IMR-90 (cell line): ENCODE results near the gene HOOK1. TPM values are rescaled to one million over a fixed set of nuclear protein-coding genes. Genes with fewer than 3 reads are reported as not detected.
A peak's percentile ranks its signal among the peaks of the same experiment; 100 is the strongest.

ENCODE experiments used
- ATAC-seq: fragments of 200-7000 bp; cut with Tn5 transposase; 2 replicates; pipeline ENCODE4 v1.9.1; 2020; ENCODE audit warnings: low read depth, mild to moderate bottlenecking, moderate library complexity
- BruUV-seq: library from RNA; stranded (reverse); fragments of 400-500 nt; replicated peaks from 2 replicates; lab custom pipeline; 2021; lab: Mats Ljungman, UMichigan
- CTCF ChIA-PET: fragments of 300-600 bp; formaldehyde crosslinking; extraction: SDS; loops from one replicate; lab custom pipeline; 2021; ENCODE audit warnings: antibody characterized with exemption; lab: Yijun Ruan, JAX
- POLR2A ChIA-PET: fragments of 300-600 bp; sonication (Branson Sonifier 250); formaldehyde crosslinking; loops from one replicate; lab custom pipeline; 2022; ENCODE audit warnings: antibody characterized with exemption; ENCODE audit not compliant: unreplicated experiment; lab: Charles Lee
- DNase-seq: peaks from one replicate; pipeline ENCODE4 v3.0.0; 2013
- H2AFZ ChIP-seq: replicated peaks from 2 replicates; pipeline ENCODE3; 2013; ENCODE audit warnings: low read length, mild to moderate bottlenecking; ENCODE audit not compliant: poor library complexity
- H2AK5ac ChIP-seq: 2 replicates; pipeline ENCODE4 v1.6.1; 2013; ENCODE audit warnings: low read depth, low read length, inconsistent platforms
- H2AK9ac ChIP-seq: replicated peaks from 2 replicates; pipeline ENCODE3; 2013; ENCODE audit warnings: mild to moderate bottlenecking, low read depth, low read length, moderate library complexity; ENCODE audit not compliant: poor library complexity
- H2BK120ac ChIP-seq: 2 replicates; pipeline ENCODE4 v1.6.1; 2013; ENCODE audit warnings: low read depth, low read length, inconsistent platforms
- H2BK15ac ChIP-seq: 3 replicates; pipeline ENCODE4 v1.6.1; 2013; ENCODE audit warnings: low read depth, low read length, inconsistent platforms
- H2BK20ac ChIP-seq: 2 replicates; pipeline ENCODE4 v1.6.1; 2013; ENCODE audit warnings: low read depth, mild to moderate bottlenecking, inconsistent platforms, low read length, moderate library complexity
- H2BK5ac ChIP-seq: 2 replicates; pipeline ENCODE4 v1.6.1; 2013; ENCODE audit warnings: mild to moderate bottlenecking, low read depth, low read length, inconsistent platforms; ENCODE audit not compliant: poor library complexity, severe bottlenecking
- H3K14ac ChIP-seq: replicated peaks from 2 replicates; pipeline ENCODE4 v1.6.1; 2013; ENCODE audit warnings: low read depth, low read length, inconsistent platforms
- H3K18ac ChIP-seq: 2 replicates; pipeline ENCODE4 v1.6.1; 2013; ENCODE audit warnings: low read depth, low read length, control low read depth
- H3K23ac ChIP-seq: 2 replicates; pipeline ENCODE4 v1.6.1; 2013; ENCODE audit warnings: low read depth, low read length, inconsistent platforms
- H3K27ac ChIP-seq: 2 replicates; pipeline ENCODE4 v1.5.1; 2013; ENCODE audit warnings: mild to moderate bottlenecking, control low read depth, low read length; ENCODE audit not compliant: insufficient read depth
- H3K27me3 ChIP-seq: 2 replicates; pipeline ENCODE4 v1.6.1; 2013; ENCODE audit warnings: low read length; ENCODE audit not compliant: control insufficient read depth, insufficient read depth
- H3K36me3 ChIP-seq: 2 replicates; pipeline ENCODE4 v1.6.1; 2013; ENCODE audit warnings: low read length, mixed read lengths; ENCODE audit not compliant: control insufficient read depth, insufficient read depth
- H3K4ac ChIP-seq: 2 replicates; pipeline ENCODE4 v1.6.1; 2013; ENCODE audit warnings: low read depth, low read length, inconsistent platforms
- H3K4me1 ChIP-seq: 2 replicates; pipeline ENCODE4 v1.6.1; 2013; ENCODE audit warnings: low read length, mixed read lengths; ENCODE audit not compliant: control insufficient read depth, insufficient read depth
- H3K4me2 ChIP-seq: 2 replicates; pipeline ENCODE4 v1.6.1; 2013; ENCODE audit warnings: low read depth, mild to moderate bottlenecking, control low read depth, low read length, moderate library complexity
- H3K4me3 ChIP-seq: 2 replicates; pipeline ENCODE4 v1.5.1; 2013; ENCODE audit warnings: low read depth, mild to moderate bottlenecking, control low read depth, low read length, moderate library complexity; ENCODE audit not compliant: insufficient read depth
- H3K56ac ChIP-seq: 2 replicates; pipeline ENCODE4 v1.6.1; 2013; ENCODE audit warnings: low read length, inconsistent platforms; ENCODE audit not compliant: insufficient read depth; ENCODE audit errors: extremely low read depth
- H3K79me1 ChIP-seq, 2 experiments: 2 replicates each; pipeline ENCODE4 v1.6.1; 2013; ENCODE audit warnings: low read length in 2 of 2, inconsistent platforms in 1 of 2, low read depth in 1 of 2
- H3K9ac ChIP-seq: 2 replicates; pipeline ENCODE4 v1.6.1; 2013; ENCODE audit warnings: low read depth, low read length, control low read depth
- H3K9me1 ChIP-seq: 2 replicates; pipeline ENCODE4 v1.6.1; 2013; ENCODE audit warnings: low read length, inconsistent platforms; ENCODE audit not compliant: insufficient read depth
- H3K9me3 ChIP-seq: 2 replicates; pipeline ENCODE4 v1.6.1; 2013; ENCODE audit warnings: low read length; ENCODE audit not compliant: control insufficient read depth, insufficient read depth
- H4K20me1 ChIP-seq: 2 replicates; pipeline ENCODE4 v1.6.1; 2013; ENCODE audit warnings: low read length, inconsistent platforms; ENCODE audit not compliant: insufficient read depth
- H4K5ac ChIP-seq: 2 replicates; pipeline ENCODE4 v1.6.1; 2013; ENCODE audit warnings: mild to moderate bottlenecking, low read depth, low read length, control low read depth
- H4K8ac ChIP-seq, 2 experiments: 2 replicates each; pipeline ENCODE4 v1.6.1; 2013; ENCODE audit warnings: low read depth in 2 of 2, low read length in 2 of 2, control low read depth in 1 of 2, inconsistent platforms in 1 of 2
- H4K91ac ChIP-seq: 2 replicates; pipeline ENCODE4 v1.6.1; 2013; ENCODE audit warnings: low read depth, low read length, inconsistent platforms; ENCODE audit not compliant: insufficient read depth
- BHLHE40 ChIP-seq: fragments of 150-350 bp; IDR thresholded peaks from 2 replicates; pipeline ENCODE4 v1.6.1; 2016; ENCODE audit warnings: mild to moderate bottlenecking, low read depth, low read length
- CEBPB ChIP-seq: IDR thresholded peaks from 2 replicates; pipeline ENCODE4 v1.6.1; 2012; ENCODE audit warnings: low read depth, low read length, improper control_type of control experiment
- CHD1 ChIP-seq: IDR thresholded peaks from 2 replicates; pipeline ENCODE4 v1.6.1; 2012; ENCODE audit warnings: low read depth, low read length, improper control_type of control experiment
- FOS ChIP-seq: fragments of 150-350 bp; IDR thresholded peaks from 2 replicates; pipeline ENCODE4 v1.6.1; 2016; ENCODE audit warnings: low read depth, low read length
- MAFK ChIP-seq: IDR thresholded peaks from 2 replicates; pipeline ENCODE4 v1.6.1; 2012; ENCODE audit warnings: low read depth, low read length, improper control_type of control experiment
- MAZ ChIP-seq: IDR thresholded peaks from 2 replicates; pipeline ENCODE4 v1.6.1; 2012; ENCODE audit warnings: low read depth, mild to moderate bottlenecking, low read length, improper control_type of control experiment, moderate library complexity, borderline replicate concordance
- MXI1 ChIP-seq: IDR thresholded peaks from 2 replicates; pipeline ENCODE4 v1.6.1; 2012; ENCODE audit warnings: low read depth, mild to moderate bottlenecking, low read length, moderate library complexity, borderline replicate concordance
- NFE2L2 ChIP-seq: fragments of 150-350 bp; IDR thresholded peaks from 2 replicates; pipeline ENCODE4 v1.6.1; 2016; ENCODE audit warnings: low read depth, mild to moderate bottlenecking, low read length
- POLR2A ChIP-seq: IDR thresholded peaks from 2 replicates; pipeline ENCODE4 v1.6.1; 2012; ENCODE audit warnings: mild to moderate bottlenecking, low read depth, low read length
- RAD21 ChIP-seq: IDR thresholded peaks from 2 replicates; pipeline ENCODE4 v1.6.1; 2012; ENCODE audit warnings: low read length, improper control_type of control experiment
- RCOR1 ChIP-seq: IDR thresholded peaks from 2 replicates; pipeline ENCODE4 v1.6.1; 2012; ENCODE audit warnings: mild to moderate bottlenecking, low read length, improper control_type of control experiment; ENCODE audit not compliant: insufficient replicate concordance
- RFX5 ChIP-seq: IDR thresholded peaks from 2 replicates; pipeline ENCODE4 v1.8.0; 2012; ENCODE audit warnings: low read depth, mild to moderate bottlenecking, low read length, moderate library complexity
- SMC3 ChIP-seq: fragments of 150-350 bp; IDR thresholded peaks from 2 replicates; pipeline ENCODE4 v1.6.1; 2016; ENCODE audit warnings: low read depth, mild to moderate bottlenecking, antibody characterized with exemption, low read length, moderate library complexity
- whole genome bisulfite sequencing, 2 experiments: methylation state at CpG; one replicate each; pipeline versions ENCODE4 v1.1.5 to v1.1.7; 2013; ENCODE audit warnings: missing lambda C conversion rate in 2 of 2; ENCODE audit not compliant: insufficient read length in 1 of 2; ENCODE audit errors: extremely low coverage in 2 of 2; 5-methylcytosine and 5-hydroxymethylcytosine counted together
- dilution Hi-C: fragments of 300-500 bp; cut with HindIII; formaldehyde crosslinking; loops from one replicate; pipeline ENCODE4 v1.14.3; 2018; ENCODE audit warnings: low sequenced_read_pairs; ENCODE audit not compliant: unreplicated experiment
- in situ Hi-C: fragments of 300-500 bp; cut with MboI; formaldehyde crosslinking; loops from 3 replicates; pipeline ENCODE4 v1.14.3; 2019; ENCODE audit warnings: low sequenced_read_pairs, inconsistent platforms, mixed read lengths
- intact Hi-C: fragments of 100-400 bp; cut with micrococcal nuclease; formaldehyde crosslinking; loops from 2 replicates; pipeline ENCODE4 v1.10.0; 2022
- polyA plus RNA-seq, 3 experiments: library from polyadenylated mRNA; depleted of rRNA; stranded (reverse); fragments of >200 nt; gene quantifications; 2 replicates each; pipeline ENCODE4 v1.2.3, GENCODE V29; 2012; ENCODE audit warnings: low replicate concordance in 1 of 3
- total RNA-seq: library from RNA; depleted of rRNA; stranded (reverse); fragments of >200 nt; gene quantifications from 2 replicates; pipeline ENCODE4 v1.2.3, GENCODE V29; 2012
- TF ChIP-seq, protein P1 (sequence below): conservative IDR thresholded peaks from 2 replicates; pipeline ENCODE4 v1.5.1; 2012; ENCODE audit warnings: mild to moderate bottlenecking, low read depth, low read length, improper control_type of control experiment
- TF ChIP-seq, protein P2 (sequence below): fragments of 150-350 bp; IDR thresholded peaks from 2 replicates; pipeline ENCODE4 v1.6.1; 2017; ENCODE audit warnings: mild to moderate bottlenecking, antibody characterized with exemption, low read length, low read depth
- TF ChIP-seq, protein P3 (sequence below): fragments of 150-350 bp; IDR thresholded peaks from 2 replicates; pipeline ENCODE4 v1.6.1; 2016; ENCODE audit warnings: low read depth, mild to moderate bottlenecking, low read length, moderate library complexity, borderline replicate concordance

HOOK1 gene
- total and polyA plus RNA-seq, 2 of the 4 experiments (the other 2 are of a cell fraction), result not detected

DNA sequence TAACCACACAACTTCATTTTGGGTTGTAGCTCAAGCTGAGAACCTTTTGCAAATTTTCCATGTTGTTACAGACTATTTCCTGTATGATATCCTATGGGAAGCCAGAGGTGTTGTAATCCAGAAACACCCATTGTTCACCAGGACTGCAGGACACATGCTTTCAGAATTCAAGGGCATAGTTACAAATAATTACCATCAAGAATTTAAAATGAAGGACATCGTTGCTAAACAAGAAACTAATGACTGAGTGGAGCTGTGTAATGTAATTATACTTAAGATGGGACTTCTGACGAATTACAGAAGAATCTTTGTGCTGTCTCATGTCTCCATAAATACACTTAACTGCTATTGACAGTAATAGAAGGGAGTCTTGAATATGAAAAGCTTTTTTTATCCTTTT, 47.6 kb upstream of the HOOK1 start:
- Histone ChIP-seq H4K91ac (no peak overlapping the region), H3K27me3 (no peaks in the 10 kb centered on the region), H3K27ac (no peak overlapping the region), H3K36me3 (no peaks in the 10 kb centered on the region), H2BK15ac (no peak overlapping the region), H3K9me1 (no peaks in the 10 kb centered on the region), H2AK5ac (no peak overlapping the region), H2AFZ (no peak overlapping the region), H4K20me1 (no peaks in the 10 kb centered on the region), H3K4me1 (0 out of 2 replicates have a peak, but pooled peaks cover 2% of the 10 kb centered on the region), H2AK9ac (no peak overlapping the region), H2BK20ac (no peak overlapping the region), H3K9me3 (no peaks in the 10 kb centered on the region), H3K56ac (no peak overlapping the region), H3K23ac (no peak overlapping the region), H4K8ac (no peak overlapping the region), H3K4me2 (no peak overlapping the region), H2BK120ac (no peak overlapping the region), H3K4ac (no peak overlapping the region), H3K9ac (no peak overlapping the region), H3K18ac (no peak overlapping the region), H3K4me3 (no peak overlapping the region), H3K14ac (0 out of 2 replicates have a peak overlapping the region, but pooled peaks have one; percentile 11), H4K5ac (no peak overlapping the region), H3K79me1 (no peaks in the 10 kb centered on the region), H2BK5ac (no peak overlapping the region)
- in situ Hi-C loops, result loop anchor here (25.0 kb wide), 1 partner anchor 1255 kb away; no protein-coding TSS in a partner anchor
- ATAC-seq (no peak), DNase-seq (no peak)
- POLR2A ChIA-PET, result interaction anchor here (0.6 kb wide), 1 partner anchor 755 kb away, joined by 3 read pairs; no protein-coding TSS in a partner anchor
- WGBS, 2 experiments, result no CpG with 5 or more reads among the region's 2 CpGs
- intact Hi-C loops, result loop anchor here (10.0 kb wide), 1 partner anchor 1252 kb away; no protein-coding TSS in a partner anchor
- no TSS peak for BruUV-seq
- CTCF ChIA-PET, result interaction anchor here (1.0 kb wide), 1 partner anchor 13 kb away, joined by 5 read pairs; no protein-coding TSS in a partner anchor
- TF ChIP-seq RCOR1, result no peak
- no peak for TF ChIP-seq MAFK
- TF ChIP-seq RAD21, result no peak
- TF ChIP-seq POLR2A, result no peak
- no peak for TF ChIP-seq MXI1
- TF ChIP-seq, protein P1, sequence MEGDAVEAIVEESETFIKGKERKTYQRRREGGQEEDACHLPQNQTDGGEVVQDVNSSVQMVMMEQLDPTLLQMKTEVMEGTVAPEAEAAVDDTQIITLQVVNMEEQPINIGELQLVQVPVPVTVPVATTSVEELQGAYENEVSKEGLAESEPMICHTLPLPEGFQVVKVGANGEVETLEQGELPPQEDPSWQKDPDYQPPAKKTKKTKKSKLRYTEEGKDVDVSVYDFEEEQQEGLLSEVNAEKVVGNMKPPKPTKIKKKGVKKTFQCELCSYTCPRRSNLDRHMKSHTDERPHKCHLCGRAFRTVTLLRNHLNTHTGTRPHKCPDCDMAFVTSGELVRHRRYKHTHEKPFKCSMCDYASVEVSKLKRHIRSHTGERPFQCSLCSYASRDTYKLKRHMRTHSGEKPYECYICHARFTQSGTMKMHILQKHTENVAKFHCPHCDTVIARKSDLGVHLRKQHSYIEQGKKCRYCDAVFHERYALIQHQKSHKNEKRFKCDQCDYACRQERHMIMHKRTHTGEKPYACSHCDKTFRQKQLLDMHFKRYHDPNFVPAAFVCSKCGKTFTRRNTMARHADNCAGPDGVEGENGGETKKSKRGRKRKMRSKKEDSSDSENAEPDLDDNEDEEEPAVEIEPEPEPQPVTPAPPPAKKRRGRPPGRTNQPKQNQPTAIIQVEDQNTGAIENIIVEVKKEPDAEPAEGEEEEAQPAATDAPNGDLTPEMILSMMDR, result no peak
- TF ChIP-seq, protein P2, sequence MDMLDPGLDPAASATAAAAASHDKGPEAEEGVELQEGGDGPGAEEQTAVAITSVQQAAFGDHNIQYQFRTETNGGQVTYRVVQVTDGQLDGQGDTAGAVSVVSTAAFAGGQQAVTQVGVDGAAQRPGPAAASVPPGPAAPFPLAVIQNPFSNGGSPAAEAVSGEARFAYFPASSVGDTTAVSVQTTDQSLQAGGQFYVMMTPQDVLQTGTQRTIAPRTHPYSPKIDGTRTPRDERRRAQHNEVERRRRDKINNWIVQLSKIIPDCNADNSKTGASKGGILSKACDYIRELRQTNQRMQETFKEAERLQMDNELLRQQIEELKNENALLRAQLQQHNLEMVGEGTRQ, result no peak
- no peak for TF ChIP-seq SMC3
- no peak for TF ChIP-seq RFX5
- TF ChIP-seq MAZ, result no peak
- no peak for TF ChIP-seq FOS
- TF ChIP-seq, protein P3, sequence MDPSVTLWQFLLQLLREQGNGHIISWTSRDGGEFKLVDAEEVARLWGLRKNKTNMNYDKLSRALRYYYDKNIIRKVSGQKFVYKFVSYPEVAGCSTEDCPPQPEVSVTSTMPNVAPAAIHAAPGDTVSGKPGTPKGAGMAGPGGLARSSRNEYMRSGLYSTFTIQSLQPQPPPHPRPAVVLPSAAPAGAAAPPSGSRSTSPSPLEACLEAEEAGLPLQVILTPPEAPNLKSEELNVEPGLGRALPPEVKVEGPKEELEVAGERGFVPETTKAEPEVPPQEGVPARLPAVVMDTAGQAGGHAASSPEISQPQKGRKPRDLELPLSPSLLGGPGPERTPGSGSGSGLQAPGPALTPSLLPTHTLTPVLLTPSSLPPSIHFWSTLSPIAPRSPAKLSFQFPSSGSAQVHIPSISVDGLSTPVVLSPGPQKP, result no peak
- no peak for TF ChIP-seq BHLHE40
- TF ChIP-seq NFE2L2, result no peak
- no peak for TF ChIP-seq CEBPB
- TF ChIP-seq CHD1, result no peak
- dilution Hi-C loops, result loop anchor here (25.0 kb wide), 1 partner anchor 1030 kb away; no protein-coding TSS in a partner anchor
